ENCODE results near the gene SSR1. TPM values are rescaled to one million over a fixed set of nuclear protein-coding genes. Genes with fewer than 3 reads are reported as not detected.

Gene SSR1
- polyA plus RNA-seq, 4 donors = 8.9 to 135 (median 36.7) TPM

DNA sequence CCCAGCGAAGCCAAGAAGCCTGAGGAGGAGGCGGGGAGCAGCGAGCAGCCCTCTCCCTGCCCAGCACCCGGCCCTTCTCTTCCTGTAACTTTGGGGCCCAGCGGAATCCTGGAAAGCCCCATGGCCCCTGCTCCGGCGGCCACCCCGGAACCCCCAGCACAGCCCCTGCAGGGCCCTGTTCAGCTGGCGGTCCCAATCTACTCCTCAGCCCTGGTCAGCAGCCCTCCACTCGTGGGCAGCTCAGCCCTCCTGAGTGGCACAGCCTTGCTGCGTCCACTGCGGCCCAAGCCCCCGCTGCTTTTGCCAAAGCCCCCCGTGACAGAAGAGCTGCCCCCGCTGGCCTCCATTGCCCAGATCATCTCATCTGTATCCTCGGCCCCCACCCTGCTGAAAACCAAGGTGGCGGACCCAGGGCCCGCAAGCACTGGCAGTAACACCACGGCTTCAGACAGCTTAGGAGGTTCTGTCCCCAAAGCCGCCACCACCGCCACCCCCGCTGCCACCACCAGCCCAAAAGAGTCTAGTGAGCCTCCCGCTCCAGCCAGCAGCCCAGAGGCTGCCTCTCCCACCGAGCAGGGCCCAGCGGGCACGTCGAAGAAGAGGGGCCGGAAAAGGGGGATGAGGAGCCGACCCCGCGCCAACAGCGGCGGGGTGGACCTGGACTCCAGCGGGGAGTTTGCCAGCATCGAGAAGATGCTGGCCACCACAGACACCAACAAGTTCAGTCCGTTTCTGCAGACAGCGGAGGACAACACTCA is 81.9 kb downstream of the SSR1 start:
- H3K27me3 ChIP-seq (ENCODE audit: control insufficient read depth in 3 of 3, insufficient read depth in 3 of 3, low read length in 3 of 3) = no peaks in the 10 kb centered on the region
- peaks cover 0 to 14% (median 0%) of the 10 kb centered on the region in 3 donors for H3K4me1 ChIP-seq (ENCODE audit: control insufficient read depth in 3 of 3, insufficient read depth in 2 of 3, low read depth in 1 of 3, low read length in 2 of 3)
- no peak overlapping the region for H3K27ac ChIP-seq (ENCODE audit: low read depth in 1 of 3, low read length in 2 of 3)
- no peaks in the 10 kb centered on the region for H3K9me3 ChIP-seq (ENCODE audit: control insufficient read depth in 2 of 2, insufficient read depth in 1 of 2, low read depth in 1 of 2, low read length in 1 of 2)
- WGBS, 3 donors = 97 to 98% (median 97%) methylated on average over 35 to 37 of the region's 37 CpGs
- H3K4me3 ChIP-seq (ENCODE audit: low read depth in 1 of 3, low read length in 3 of 3) = no peak overlapping the region
- peaks cover 29 to 83% (median 46%) of the 10 kb centered on the region in 3 donors for H3K36me3 ChIP-seq (ENCODE audit: control insufficient read depth in 3 of 3, insufficient read depth in 2 of 3, low read depth in 1 of 3, low read length in 3 of 3)
- DNase-seq (no peak), FAIRE-seq (no peak)

- H3K4me3 ChIP-seq (ENCODE audit: low read depth in 1 of 3, low read length in 3 of 3) = no peak overlapping the region
- H3K27me3 ChIP-seq (ENCODE audit: control insufficient read depth in 3 of 3, insufficient read depth in 3 of 3, low read length in 3 of 3) = no peaks in the 10 kb centered on the region
- no peak for FAIRE-seq
- H3K36me3 ChIP-seq (ENCODE audit: control insufficient read depth in 3 of 3, insufficient read depth in 2 of 3, low read depth in 1 of 3, low read length in 3 of 3) = peaks cover 29 to 82% (median 48%) of the 10 kb centered on the region in 3 donors
- H3K27ac ChIP-seq (ENCODE audit: low read depth in 1 of 3, low read length in 2 of 3) = no peak overlapping the region
- no peaks in the 10 kb centered on the region for H3K9me3 ChIP-seq (ENCODE audit: control insufficient read depth in 2 of 2, insufficient read depth in 1 of 2, low read depth in 1 of 2, low read length in 1 of 2)
- peaks cover 0 to 6% (median 0%) of the 10 kb centered on the region in 3 donors for H3K4me1 ChIP-seq (ENCODE audit: control insufficient read depth in 3 of 3, insufficient read depth in 2 of 3, low read depth in 1 of 3, low read length in 2 of 3)
- DNase-seq = no peak
- 96 to 97% (median 97%) methylated on average over 32 to 39 of the region's 39 CpGs for WGBS, 3 donors
Measured at GRCh38 chr6:7230327-7230691, 82.7 kb downstream of the SSR1 start.

DNA sequence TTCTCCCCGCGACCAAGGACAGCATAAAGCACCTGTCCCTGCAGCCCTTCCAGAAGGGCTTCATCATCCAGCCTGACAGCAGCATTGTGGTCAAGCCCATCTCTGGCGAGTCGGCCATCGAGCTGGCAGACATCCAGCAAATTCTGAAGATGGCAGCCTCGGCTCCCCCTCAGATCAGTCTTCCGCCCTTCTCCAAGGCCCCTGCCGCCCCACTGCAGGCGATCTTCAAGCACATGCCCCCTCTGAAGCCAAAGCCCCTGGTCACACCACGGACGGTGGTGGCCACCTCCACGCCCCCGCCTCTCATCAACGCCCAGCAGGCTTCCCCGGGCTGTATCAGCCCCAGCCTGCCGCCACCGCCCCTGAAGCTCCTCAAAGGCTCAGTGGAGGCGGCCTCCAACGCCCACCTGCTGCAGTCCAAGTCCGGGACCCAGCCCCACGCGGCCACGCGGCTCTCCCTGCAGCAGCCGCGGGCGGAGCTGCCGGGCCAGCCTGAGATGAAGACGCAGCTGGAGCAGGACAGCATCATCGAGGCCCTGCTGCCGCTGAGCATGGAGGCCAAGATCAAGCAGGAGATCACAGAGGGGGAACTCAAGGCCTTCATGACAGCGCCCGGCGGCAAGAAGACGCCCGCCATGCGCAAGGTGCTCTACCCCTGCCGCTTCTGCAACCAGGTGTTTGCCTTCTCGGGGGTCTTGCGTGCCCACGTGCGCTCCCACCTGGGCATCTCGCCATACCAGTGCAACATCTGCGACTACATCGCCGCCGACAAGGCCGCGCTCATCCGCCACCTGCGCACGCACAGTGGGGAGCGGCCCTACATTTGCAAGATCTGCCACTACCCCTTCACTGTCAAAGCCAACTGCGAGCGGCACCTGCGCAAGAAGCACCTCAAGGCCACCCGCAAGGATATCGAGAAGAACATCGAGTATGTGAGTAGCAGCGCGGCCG is 83.3 kb downstream of the SSR1 start:
- H3K27ac ChIP-seq (ENCODE audit: low read depth in 1 of 3, low read length in 2 of 3) = no peak overlapping the region
- DNase-seq (no peak), FAIRE-seq (no peak)
- no peaks in the 10 kb centered on the region for H3K27me3 ChIP-seq (ENCODE audit: control insufficient read depth in 3 of 3, insufficient read depth in 3 of 3, low read length in 3 of 3)
- peaks cover 29 to 81% (median 47%) of the 10 kb centered on the region in 3 donors for H3K36me3 ChIP-seq (ENCODE audit: control insufficient read depth in 3 of 3, insufficient read depth in 2 of 3, low read depth in 1 of 3, low read length in 3 of 3)
- H3K4me1 ChIP-seq (ENCODE audit: control insufficient read depth in 3 of 3, insufficient read depth in 2 of 3, low read depth in 1 of 3, low read length in 2 of 3) = peaks cover 0 to 2% (median 0%) of the 10 kb centered on the region in 3 donors
- no peak overlapping the region for H3K4me3 ChIP-seq (ENCODE audit: low read depth in 1 of 3, low read length in 3 of 3)
- WGBS, 3 donors = 95 to 96% (median 96%) methylated on average over 60 to 62 of the region's 62 CpGs
- no peaks in the 10 kb centered on the region for H3K9me3 ChIP-seq (ENCODE audit: control insufficient read depth in 2 of 2, insufficient read depth in 1 of 2, low read depth in 1 of 2, low read length in 1 of 2)

- DNase-seq (no peak), FAIRE-seq (no peak)
- Histone ChIP-seq H3K27ac (ENCODE audit: low read depth in 1 of 3, low read length in 2 of 3) (no peak overlapping the region), H3K4me3 (ENCODE audit: low read depth in 1 of 3, low read length in 3 of 3) (no peak overlapping the region), H3K27me3 (ENCODE audit: control insufficient read depth in 3 of 3, insufficient read depth in 3 of 3, low read length in 3 of 3) (no peaks in the 10 kb centered on the region), H3K9me3 (ENCODE audit: control insufficient read depth in 2 of 2, insufficient read depth in 1 of 2, low read depth in 1 of 2, low read length in 1 of 2) (no peaks in the 10 kb centered on the region), H3K4me1 (ENCODE audit: control insufficient read depth in 3 of 3, insufficient read depth in 2 of 3, low read depth in 1 of 3, low read length in 2 of 3) (no peaks in the 10 kb centered on the region), H3K36me3 (ENCODE audit: control insufficient read depth in 3 of 3, insufficient read depth in 2 of 3, low read depth in 1 of 3, low read length in 3 of 3) (peaks cover 32 to 82% (median 49%) of the 10 kb centered on the region in 3 donors)
- WGBS, 3 donors = 92 to 95% (median 94%) methylated on average over 21 of the region's 21 CpGs
Measured at GRCh38 chr6:7228662-7229375, 84.2 kb downstream of the SSR1 start.

DNA sequence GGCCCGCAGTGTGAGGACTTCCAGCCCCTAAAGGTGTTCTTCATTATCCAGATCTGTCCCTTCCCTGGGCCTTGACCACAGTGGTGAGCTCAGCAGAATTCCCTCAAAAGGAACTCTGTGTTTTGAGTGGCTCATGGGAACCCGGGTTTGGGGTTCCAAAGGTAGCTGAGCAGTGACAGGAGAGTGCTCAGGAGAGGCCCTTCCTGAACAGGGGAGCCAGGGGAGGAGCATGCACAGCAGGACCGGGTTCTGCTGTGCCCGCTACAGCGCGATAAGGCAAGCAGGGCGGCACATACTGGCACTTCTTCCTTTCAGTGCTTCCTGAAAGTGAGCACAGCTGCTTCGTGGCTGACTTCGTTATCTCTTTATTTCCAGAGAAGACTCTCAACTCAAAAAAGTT is 88.3 kb downstream of the SSR1 start:
- no peak overlapping the region for H3K4me3 ChIP-seq (ENCODE audit: low read depth in 1 of 3, low read length in 3 of 3)
- peaks cover 14 to 72% (median 34%) of the 10 kb centered on the region in 3 donors for H3K36me3 ChIP-seq (ENCODE audit: control insufficient read depth in 3 of 3, insufficient read depth in 2 of 3, low read depth in 1 of 3, low read length in 3 of 3)
- WGBS, 3 donors = 69 to 75% (median 73%) methylated on average over 9 of the region's 9 CpGs
- no peaks in the 10 kb centered on the region for H3K9me3 ChIP-seq (ENCODE audit: control insufficient read depth in 2 of 2, insufficient read depth in 1 of 2, low read depth in 1 of 2, low read length in 1 of 2)
- H3K27ac ChIP-seq (ENCODE audit: low read depth in 1 of 3, low read length in 2 of 3) = no peak overlapping the region
- no peaks in the 10 kb centered on the region for H3K4me1 ChIP-seq (ENCODE audit: control insufficient read depth in 3 of 3, insufficient read depth in 2 of 3, low read depth in 1 of 3, low read length in 2 of 3)
- H3K27me3 ChIP-seq (ENCODE audit: control insufficient read depth in 3 of 3, insufficient read depth in 3 of 3, low read length in 3 of 3) = no peaks in the 10 kb centered on the region
- DNase-seq = no peak
- no peak for FAIRE-seq

- DNase-seq (no peak), FAIRE-seq (no peak)
- 81 to 88% (median 88%) methylated on average over 5 of the region's 5 CpGs for WGBS, 3 donors
- Histone ChIP-seq H3K36me3 (ENCODE audit: control insufficient read depth in 3 of 3, insufficient read depth in 2 of 3, low read depth in 1 of 3, low read length in 3 of 3) (peaks cover 11 to 67% (median 23%) of the 10 kb centered on the region in 3 donors), H3K27me3 (ENCODE audit: control insufficient read depth in 3 of 3, insufficient read depth in 3 of 3, low read length in 3 of 3) (no peaks in the 10 kb centered on the region), H3K27ac (ENCODE audit: low read depth in 1 of 3, low read length in 2 of 3) (no peak overlapping the region), H3K9me3 (ENCODE audit: control insufficient read depth in 2 of 2, insufficient read depth in 1 of 2, low read depth in 1 of 2, low read length in 1 of 2) (no peaks in the 10 kb centered on the region), H3K4me3 (ENCODE audit: low read depth in 1 of 3, low read length in 3 of 3) (no peak overlapping the region), H3K4me1 (ENCODE audit: control insufficient read depth in 3 of 3, insufficient read depth in 2 of 3, low read depth in 1 of 3, low read length in 2 of 3) (peaks cover 0 to 4% (median 0%) of the 10 kb centered on the region in 3 donors)
Measured at GRCh38 chr6:7222197-7222596, 90.8 kb downstream of the SSR1 start.

GRCh38 chr6:7219310-7219709 is 93.7 kb downstream of the SSR1 start:
- Histone ChIP-seq H3K4me1 (ENCODE audit: control insufficient read depth in 3 of 3, insufficient read depth in 2 of 3, low read depth in 1 of 3, low read length in 2 of 3) (peaks cover 0 to 4% (median 0%) of the 10 kb centered on the region in 3 donors), H3K27me3 (ENCODE audit: control insufficient read depth in 3 of 3, insufficient read depth in 3 of 3, low read length in 3 of 3) (no peaks in the 10 kb centered on the region), H3K36me3 (ENCODE audit: control insufficient read depth in 3 of 3, insufficient read depth in 2 of 3, low read depth in 1 of 3, low read length in 3 of 3) (peaks cover 17 to 71% (median 25%) of the 10 kb centered on the region in 3 donors), H3K27ac (ENCODE audit: low read depth in 1 of 3, low read length in 2 of 3) (peak overlapping the region in 1 of 3 donors; percentile 19), H3K9me3 (ENCODE audit: control insufficient read depth in 2 of 2, insufficient read depth in 1 of 2, low read depth in 1 of 2, low read length in 1 of 2) (no peaks in the 10 kb centered on the region), H3K4me3 (ENCODE audit: low read depth in 1 of 3, low read length in 3 of 3) (no peak overlapping the region)
- peak; percentile 34 to 41 for DNase-seq
- WGBS, 3 donors = 64 to 72% (median 68%) methylated on average over 6 of the region's 6 CpGs
- no peak for FAIRE-seq
